Spleen (tissue), 7 donors: ENCODE results near the gene STXBP4.

Experiments used
- POLR2A ChIP-seq, 3 donors: fragments of 450-650 bp; IDR thresholded peaks; one replicate each; pipeline ENCODE4 v1.5.1; 2017; ENCODE audit warnings: antibody characterized with exemption in 3 of 3, mild to moderate bottlenecking in 1 of 3
- POLR2AphosphoS5 ChIP-seq, 3 donors: sonication (generic); formaldehyde crosslinking; IDR thresholded peaks; one replicate each; pipeline ENCODE4 v1.5.1; 2017; ENCODE audit warnings: antibody characterized with exemption in 3 of 3
- TF ChIP-seq, protein P1 (sequence below), 11 experiments: fragments of 200-600 bp in 7 of 11; fragments of 450-650 bp in 4 of 11; sonication (generic) in 4 of 11; IDR thresholded peaks in 8 of 11; conservative IDR thresholded peaks in 3 of 11; 1 replicate in 7 of 11; 2 replicates in 4 of 11; pipeline versions ENCODE4 v1.4.0 to v1.8.0; 2016 to 2021; ENCODE audit warnings: antibody characterized with exemption in 11 of 11, inconsistent platforms in 4 of 11, mild to moderate bottlenecking in 1 of 11
- donor health status: DM: no; HTN: no; CAD: no; lungs with moderate emphysema.
- donor health status: DM: no; HTN: no; CAD: no.
- donor health status: DM: no; HTN: no; CAD: no.

DNA sequence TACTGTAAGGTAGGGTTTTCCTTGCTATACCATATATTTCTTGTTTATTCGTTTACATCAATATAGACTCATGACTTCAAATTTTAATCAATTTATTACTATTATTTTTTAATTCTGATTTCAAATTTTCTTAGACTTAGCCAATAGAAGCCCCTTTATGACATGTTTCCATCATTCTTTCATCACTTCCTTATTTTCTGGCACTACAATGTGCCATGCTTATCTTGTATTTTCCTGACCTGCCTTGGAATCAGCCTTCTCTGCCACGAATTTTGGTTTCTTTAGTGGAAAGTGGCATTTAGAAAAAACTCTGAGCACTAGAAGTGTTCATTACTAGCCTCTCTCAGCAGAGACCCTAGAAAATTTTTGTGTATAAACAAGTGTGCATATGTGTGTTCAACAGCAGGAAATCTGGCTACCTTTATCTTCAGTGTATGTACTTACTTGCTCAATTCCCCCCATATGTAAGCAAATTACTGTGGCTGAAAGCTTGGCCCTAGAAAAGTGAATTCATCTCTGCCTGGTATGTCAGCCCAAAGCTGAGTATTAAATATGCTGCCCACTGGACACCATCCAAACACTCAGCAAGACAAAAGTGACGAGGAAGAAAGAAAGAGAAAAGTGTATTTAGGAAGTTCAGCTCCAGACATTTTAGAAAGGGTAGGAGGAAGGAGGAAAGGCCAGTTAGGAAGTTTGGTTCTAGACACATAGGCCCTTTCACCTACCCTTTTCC lies 4.0 kb downstream of the STXBP4 start:
- TF ChIP-seq, protein P1, sequence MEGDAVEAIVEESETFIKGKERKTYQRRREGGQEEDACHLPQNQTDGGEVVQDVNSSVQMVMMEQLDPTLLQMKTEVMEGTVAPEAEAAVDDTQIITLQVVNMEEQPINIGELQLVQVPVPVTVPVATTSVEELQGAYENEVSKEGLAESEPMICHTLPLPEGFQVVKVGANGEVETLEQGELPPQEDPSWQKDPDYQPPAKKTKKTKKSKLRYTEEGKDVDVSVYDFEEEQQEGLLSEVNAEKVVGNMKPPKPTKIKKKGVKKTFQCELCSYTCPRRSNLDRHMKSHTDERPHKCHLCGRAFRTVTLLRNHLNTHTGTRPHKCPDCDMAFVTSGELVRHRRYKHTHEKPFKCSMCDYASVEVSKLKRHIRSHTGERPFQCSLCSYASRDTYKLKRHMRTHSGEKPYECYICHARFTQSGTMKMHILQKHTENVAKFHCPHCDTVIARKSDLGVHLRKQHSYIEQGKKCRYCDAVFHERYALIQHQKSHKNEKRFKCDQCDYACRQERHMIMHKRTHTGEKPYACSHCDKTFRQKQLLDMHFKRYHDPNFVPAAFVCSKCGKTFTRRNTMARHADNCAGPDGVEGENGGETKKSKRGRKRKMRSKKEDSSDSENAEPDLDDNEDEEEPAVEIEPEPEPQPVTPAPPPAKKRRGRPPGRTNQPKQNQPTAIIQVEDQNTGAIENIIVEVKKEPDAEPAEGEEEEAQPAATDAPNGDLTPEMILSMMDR (IDR thresholded peaks at IDR 0.05 in 8 of 11, conservative IDR thresholded peaks at IDR 0.05 in 3 of 11) = no peak
- TF ChIP-seq POLR2A (IDR thresholded peaks at IDR 0.05) (no peak), POLR2AphosphoS5 (IDR thresholded peaks at IDR 0.05) (no peak)
